Measurements from ENCODE around the gene TLE6.
A peak's percentile ranks its signal among the peaks of the same experiment; 100 is the strongest.

TLE6 gene

GRCh38 chr19:3015126-3016057, 38.0 kb downstream of the TLE6 start:
- Histone ChIP-seq H4K91ac (ENCODE audit: low read length) (no peak overlapping the region), H3K23ac (ENCODE audit: low read length in 2 of 2) (no peak overlapping the region), H3K9ac (ENCODE audit: low read length) (no peak overlapping the region), H3K4me2 (ENCODE audit: low read length, poor library complexity, severe bottlenecking) (no peak overlapping the region), H3K14ac (ENCODE audit: low read length in 2 of 2) (no peak overlapping the region), H3K4me1 (ENCODE audit: control insufficient read depth, insufficient read depth, low read depth, low read length) (peaks cover 3% of the 10 kb centered on the region), H2AFZ (ENCODE audit: low read depth, low read length) (no peak overlapping the region), H3K36me3 (ENCODE audit: control insufficient read depth in 1 of 2, insufficient read depth in 2 of 2, low read depth in 1 of 2, low read length in 2 of 2) (peaks cover 0 to 3% of the 10 kb centered on the region in 2 experiments), H3K18ac (ENCODE audit: low read depth in 1 of 2, low read length in 2 of 2) (no peak overlapping the region), H2BK12ac (ENCODE audit: low read length in 2 of 2) (no peak overlapping the region), H3K27ac (ENCODE audit: low read length, poor library complexity, severe bottlenecking) (no peak overlapping the region), H2BK120ac (ENCODE audit: low read depth, low read length) (no peak overlapping the region), H3K79me1 (replicated peaks; ENCODE audit: low read length, poor library complexity, severe bottlenecking) (no peaks in the 10 kb centered on the region), H3K9me3 (ENCODE audit: control insufficient read depth, low read length) (no peaks in the 10 kb centered on the region), H2AK5ac (ENCODE audit: low read length, severe bottlenecking) (no peak overlapping the region), H3K27me3 (ENCODE audit: control insufficient read depth in 1 of 2, insufficient read depth in 1 of 2, low read length in 2 of 2) (peaks cover 4 to 6% of the 10 kb centered on the region in 2 experiments), H3K4me3 (ENCODE audit: insufficient read depth in 1 of 2, low read depth in 1 of 2, low read length in 2 of 2) (no peak overlapping the region), H4K8ac (ENCODE audit: low read length) (no peak overlapping the region), H2BK15ac (ENCODE audit: low read depth, poor library complexity, severe bottlenecking) (peak overlapping the region; percentile 20), H2BK5ac (ENCODE audit: low read depth, low read length, poor library complexity, severe bottlenecking) (no peak overlapping the region), H3K4ac (ENCODE audit: low read depth in 1 of 2, low read length in 2 of 2) (no peak overlapping the region)
- WGBS: 95% methylated on average over 22 of the region's 22 CpGs
- no peak for DNase-seq

GRCh38 chr19:3017923-3018322, 40.6 kb downstream of the TLE6 start:
- H2BK120ac ChIP-seq (ENCODE audit: low read depth, low read length): no peak overlapping the region
- 89% methylated on average over 4 of the region's 7 CpGs for WGBS
- H3K27me3 ChIP-seq (ENCODE audit: control insufficient read depth in 1 of 2, insufficient read depth in 1 of 2, low read length in 2 of 2): peaks cover 0 to 4% of the 10 kb centered on the region in 2 experiments
- H3K14ac ChIP-seq (ENCODE audit: low read length in 2 of 2): no peak overlapping the region
- no peak overlapping the region for H2AFZ ChIP-seq (ENCODE audit: low read depth, low read length)
- H2BK5ac ChIP-seq (ENCODE audit: low read depth, low read length, poor library complexity, severe bottlenecking): no peak overlapping the region
- H3K4me1 ChIP-seq (ENCODE audit: control insufficient read depth, insufficient read depth, low read depth, low read length): peaks cover 3% of the 10 kb centered on the region
- H3K18ac ChIP-seq (ENCODE audit: low read depth in 1 of 2, low read length in 2 of 2): no peak overlapping the region
- no peak overlapping the region for H4K91ac ChIP-seq (ENCODE audit: low read length)
- peaks cover 0 to 3% of the 10 kb centered on the region in 2 experiments for H3K36me3 ChIP-seq (ENCODE audit: control insufficient read depth in 1 of 2, insufficient read depth in 2 of 2, low read depth in 1 of 2, low read length in 2 of 2)
- H2BK15ac ChIP-seq (ENCODE audit: low read depth, poor library complexity, severe bottlenecking): no peak overlapping the region
- no peak overlapping the region for H4K8ac ChIP-seq (ENCODE audit: low read length)
- H3K9me3 ChIP-seq (ENCODE audit: control insufficient read depth, low read length): no peaks in the 10 kb centered on the region
- no peak overlapping the region for H3K9ac ChIP-seq (ENCODE audit: low read length)
- no peak overlapping the region for H2BK12ac ChIP-seq (ENCODE audit: low read length in 2 of 2)
- H3K27ac ChIP-seq (ENCODE audit: low read length, poor library complexity, severe bottlenecking): no peak overlapping the region
- no peaks in the 10 kb centered on the region for H3K79me1 ChIP-seq (replicated peaks; ENCODE audit: low read length, poor library complexity, severe bottlenecking)
- no peak for DNase-seq
- no peak overlapping the region for H3K4me3 ChIP-seq (ENCODE audit: insufficient read depth in 1 of 2, low read depth in 1 of 2, low read length in 2 of 2)
- H2AK5ac ChIP-seq (ENCODE audit: low read length, severe bottlenecking): no peak overlapping the region
- no peak overlapping the region for H3K23ac ChIP-seq (ENCODE audit: low read length in 2 of 2)
- no peak overlapping the region for H3K4me2 ChIP-seq (ENCODE audit: low read length, poor library complexity, severe bottlenecking)
- H3K4ac ChIP-seq (ENCODE audit: low read depth in 1 of 2, low read length in 2 of 2): no peak overlapping the region

- no peak overlapping the region for H4K91ac ChIP-seq (ENCODE audit: low read length)
- DNase-seq: no peak
- H3K4ac ChIP-seq (ENCODE audit: low read depth in 1 of 2, low read length in 2 of 2): no peak overlapping the region
- no peak overlapping the region for H4K8ac ChIP-seq (ENCODE audit: low read length)
- peaks cover 0 to 14% of the 10 kb centered on the region in 2 experiments for H3K27me3 ChIP-seq (ENCODE audit: control insufficient read depth in 1 of 2, insufficient read depth in 1 of 2, low read length in 2 of 2)
- H3K9ac ChIP-seq (ENCODE audit: low read length): no peak overlapping the region
- no peak overlapping the region for H3K18ac ChIP-seq (ENCODE audit: low read depth in 1 of 2, low read length in 2 of 2)
- H2BK120ac ChIP-seq (ENCODE audit: low read depth, low read length): no peak overlapping the region
- peaks cover 0 to 3% of the 10 kb centered on the region in 2 experiments for H3K36me3 ChIP-seq (ENCODE audit: control insufficient read depth in 1 of 2, insufficient read depth in 2 of 2, low read depth in 1 of 2, low read length in 2 of 2)
- no peak overlapping the region for H3K23ac ChIP-seq (ENCODE audit: low read length in 2 of 2)
- no peak overlapping the region for H2BK5ac ChIP-seq (ENCODE audit: low read depth, low read length, poor library complexity, severe bottlenecking)
- H3K14ac ChIP-seq (ENCODE audit: low read length in 2 of 2): no peak overlapping the region
- H3K4me2 ChIP-seq (ENCODE audit: low read length, poor library complexity, severe bottlenecking): no peak overlapping the region
- H2BK15ac ChIP-seq (ENCODE audit: low read depth, poor library complexity, severe bottlenecking): no peak overlapping the region
- H2AK5ac ChIP-seq (ENCODE audit: low read length, severe bottlenecking): no peak overlapping the region
- H2BK12ac ChIP-seq (ENCODE audit: low read length in 2 of 2): no peak overlapping the region
- WGBS: 89% methylated on average over 25 of the region's 28 CpGs
- H3K79me1 ChIP-seq (replicated peaks; ENCODE audit: low read length, poor library complexity, severe bottlenecking): no peaks in the 10 kb centered on the region
- no peak overlapping the region for H3K4me3 ChIP-seq (ENCODE audit: insufficient read depth in 1 of 2, low read depth in 1 of 2, low read length in 2 of 2)
- no peak overlapping the region for H2AFZ ChIP-seq (ENCODE audit: low read depth, low read length)
- H3K4me1 ChIP-seq (ENCODE audit: control insufficient read depth, insufficient read depth, low read depth, low read length): no peaks in the 10 kb centered on the region
- H3K9me3 ChIP-seq (ENCODE audit: control insufficient read depth, low read length): no peaks in the 10 kb centered on the region
- H3K27ac ChIP-seq (ENCODE audit: low read length, poor library complexity, severe bottlenecking): no peak overlapping the region
Measured at GRCh38 chr19:3019211-3019854, 42.0 kb downstream of the TLE6 start.

GRCh38 chr19:3020321-3020960, 43.1 kb downstream of the TLE6 start:
- WGBS: 84% methylated on average over 18 of the region's 18 CpGs

More at GRCh38 chr19:3020321-3020960, 43.1 kb downstream of the TLE6 start:
- Histone ChIP-seq H3K4me3 (ENCODE audit: insufficient read depth in 1 of 2, low read depth in 1 of 2, low read length in 2 of 2) (no peak overlapping the region), H2BK15ac (ENCODE audit: low read depth, poor library complexity, severe bottlenecking) (peak overlapping the region; percentile 7), H3K23ac (ENCODE audit: low read length in 2 of 2) (no peak overlapping the region), H3K14ac (ENCODE audit: low read length in 2 of 2) (no peak overlapping the region), H2AFZ (ENCODE audit: low read depth, low read length) (no peak overlapping the region), H3K27me3 (ENCODE audit: control insufficient read depth in 1 of 2, insufficient read depth in 1 of 2, low read length in 2 of 2) (peaks cover under 1 to 25% of the 10 kb centered on the region in 2 experiments), H2AK5ac (ENCODE audit: low read length, severe bottlenecking) (no peak overlapping the region), H3K4ac (ENCODE audit: low read depth in 1 of 2, low read length in 2 of 2) (no peak overlapping the region), H3K79me1 (replicated peaks; ENCODE audit: low read length, poor library complexity, severe bottlenecking) (no peaks in the 10 kb centered on the region), H3K9ac (ENCODE audit: low read length) (no peak overlapping the region), H3K4me2 (ENCODE audit: low read length, poor library complexity, severe bottlenecking) (no peak overlapping the region), H3K36me3 (ENCODE audit: control insufficient read depth in 1 of 2, insufficient read depth in 2 of 2, low read depth in 1 of 2, low read length in 2 of 2) (peaks cover 0 to 3% of the 10 kb centered on the region in 2 experiments), H4K91ac (ENCODE audit: low read length) (no peak overlapping the region), H3K18ac (ENCODE audit: low read depth in 1 of 2, low read length in 2 of 2) (no peak overlapping the region), H3K4me1 (ENCODE audit: control insufficient read depth, insufficient read depth, low read depth, low read length) (peaks cover 7% of the 10 kb centered on the region), H4K8ac (ENCODE audit: low read length) (no peak overlapping the region), H3K27ac (ENCODE audit: low read length, poor library complexity, severe bottlenecking) (no peak overlapping the region), H2BK12ac (ENCODE audit: low read length in 2 of 2) (no peak overlapping the region), H2BK120ac (ENCODE audit: low read depth, low read length) (no peak overlapping the region), H2BK5ac (ENCODE audit: low read depth, low read length, poor library complexity, severe bottlenecking) (no peak overlapping the region), H3K9me3 (ENCODE audit: control insufficient read depth, low read length) (no peaks in the 10 kb centered on the region)
- no peak for DNase-seq
